G401 (cell line): ENCODE measurements around the gene TMEM14A. TPM values are rescaled to one million over a fixed set of nuclear protein-coding genes. Genes with fewer than 3 reads are reported as not detected.

Experiments
- DNase-seq: peaks from one replicate; pipeline ENCODE4 v3.0.0-alpha.2; 2015; ENCODE audit warnings: low spot score
- in situ Hi-C: cut with HindIII; loops from 2 replicates; pipeline ENCODE4 v1.10.0; 2016; ENCODE audit warnings: low sequenced_read_pairs, mixed read lengths
- total RNA-seq: library from RNA; depleted of rRNA; stranded (reverse); fragments of >200 nt; shearing (Covaris generic); gene quantifications from 2 replicates; pipeline ENCODE4 v1.2.3, GENCODE V29; 2014; rRNA removed

TMEM14A gene
- total RNA-seq, 1 experiment from 2014 or later = 47.1 TPM

- in situ Hi-C loops = no loop called here
- DNase-seq = no peak
Observed at GRCh38 chr6:52725535-52726192, 54.8 kb downstream of the TMEM14A start.

- DNase-seq = no peak
- in situ Hi-C loops = no loop called here
Observed at GRCh38 chr6:52726193-52726542, 55.3 kb downstream of the TMEM14A start.

DNA sequence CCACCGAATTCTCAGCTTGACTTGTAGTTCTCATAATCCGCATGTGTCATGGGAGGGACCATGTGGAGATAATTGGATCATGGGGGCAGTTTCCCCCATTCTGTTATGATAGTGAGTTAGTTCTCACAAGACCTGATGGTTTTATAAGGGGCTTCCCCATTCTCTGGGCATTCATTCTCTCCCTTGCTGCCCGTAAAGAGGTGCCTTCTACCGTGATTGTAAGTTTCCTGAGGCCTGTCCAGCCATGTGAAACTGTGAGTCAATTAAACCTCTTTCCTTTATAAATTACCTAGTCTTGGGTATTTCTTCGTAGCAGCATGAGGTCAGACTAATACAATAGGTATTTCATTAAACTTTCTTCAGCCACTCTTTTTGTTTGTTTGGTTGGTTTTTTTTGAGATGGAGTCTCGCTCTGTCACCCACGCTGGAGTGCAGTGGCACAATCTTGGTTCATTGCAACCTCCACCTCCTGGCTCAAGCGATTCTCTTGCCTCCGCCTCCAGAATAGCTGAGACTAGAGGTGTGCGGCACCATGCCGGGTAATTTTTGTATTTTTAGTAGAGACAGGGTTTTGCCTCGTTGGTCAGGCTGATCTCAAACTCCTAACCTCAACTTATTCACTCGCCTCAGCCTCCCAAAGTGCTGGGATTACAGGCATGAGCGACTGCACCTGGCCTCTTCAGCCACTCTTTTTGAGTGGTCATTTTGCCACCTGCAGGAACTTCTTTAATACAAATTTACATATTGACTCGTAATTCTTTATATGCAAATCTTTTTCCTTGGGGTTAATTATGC lies 56.0 kb downstream of the TMEM14A start:
- in situ Hi-C loops = no loop called here

GRCh38 chr6:52727908-52728307 lies 57.0 kb downstream of the TMEM14A start:
- in situ Hi-C loops = no loop called here

More for the DNA sequence above, 56.0 kb downstream of the TMEM14A start:
- no peak for DNase-seq

GRCh38 chr6:52728394-52728793 lies 57.5 kb downstream of the TMEM14A start:
- in situ Hi-C loops = no loop called here
- no peak for DNase-seq

More at GRCh38 chr6:52727908-52728307, 57.0 kb downstream of the TMEM14A start:
- DNase-seq = no peak

- DNase-seq = no peak
- in situ Hi-C loops = no loop called here
Observed at GRCh38 chr6:52729576-52729975, 58.7 kb downstream of the TMEM14A start.

DNA sequence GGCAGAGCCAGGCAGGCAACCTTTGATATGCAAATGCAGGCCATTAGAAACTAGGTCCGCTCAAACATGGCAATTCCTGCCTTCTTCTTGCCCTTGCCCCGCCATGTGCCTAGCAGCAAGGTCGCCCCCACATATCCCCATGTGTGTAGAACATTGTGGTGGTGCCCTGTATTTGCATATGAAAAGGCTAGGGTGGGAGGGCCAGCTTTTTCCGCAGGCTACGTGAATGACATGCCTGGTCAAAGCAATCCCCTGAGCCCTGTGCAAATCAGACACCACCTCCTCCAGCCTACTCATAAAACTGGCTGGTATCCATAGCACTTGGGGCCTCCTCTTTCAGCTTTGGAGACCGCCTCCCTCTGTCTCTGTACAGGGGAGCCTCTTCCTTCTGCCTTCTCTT lies 60.8 kb downstream of the TMEM14A start:
- in situ Hi-C loops = no loop called here
- no peak for DNase-seq

DNA sequence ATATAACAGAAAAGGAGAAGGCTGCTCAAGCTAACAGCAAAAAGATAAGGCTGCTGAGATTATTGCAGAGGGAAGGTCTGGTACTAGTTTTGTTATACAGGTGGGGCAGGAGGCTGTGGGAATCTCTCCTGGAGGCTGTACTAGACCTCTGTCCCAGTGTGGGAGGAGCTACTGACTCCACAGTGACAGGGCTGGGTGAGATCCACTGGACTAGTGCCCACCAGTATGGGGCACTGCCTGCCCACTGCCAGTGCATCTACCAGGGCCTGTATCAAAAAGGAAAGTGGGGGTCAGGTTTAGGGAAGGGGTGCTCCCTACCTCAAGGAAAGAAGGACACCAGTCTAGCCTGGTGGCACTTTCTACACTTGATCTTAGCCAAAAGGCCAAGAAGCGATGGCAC lies 62.3 kb downstream of the TMEM14A start:
- DNase-seq = no peak
- in situ Hi-C loops = no loop called here

DNA sequence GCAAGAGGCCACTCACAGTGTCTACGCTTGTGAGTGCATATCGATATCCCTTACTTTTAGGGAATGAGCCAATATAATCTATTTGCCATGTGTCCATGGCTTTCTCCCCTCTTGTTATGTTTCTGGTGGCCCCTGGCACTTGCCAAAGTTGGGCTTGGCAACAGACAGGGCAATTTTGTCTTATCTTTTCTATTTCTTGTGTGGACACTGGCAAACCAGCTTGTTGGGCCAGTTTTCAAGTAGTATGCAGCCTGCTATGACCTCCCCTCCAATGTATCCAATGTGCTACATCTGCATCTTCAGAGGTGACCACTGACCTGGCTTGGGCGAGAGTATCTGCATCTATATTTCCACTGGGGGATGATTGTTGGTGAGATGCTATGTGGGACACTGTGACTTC lies 63.2 kb downstream of the TMEM14A start:
- in situ Hi-C loops = no loop called here
- no peak for DNase-seq

DNA sequence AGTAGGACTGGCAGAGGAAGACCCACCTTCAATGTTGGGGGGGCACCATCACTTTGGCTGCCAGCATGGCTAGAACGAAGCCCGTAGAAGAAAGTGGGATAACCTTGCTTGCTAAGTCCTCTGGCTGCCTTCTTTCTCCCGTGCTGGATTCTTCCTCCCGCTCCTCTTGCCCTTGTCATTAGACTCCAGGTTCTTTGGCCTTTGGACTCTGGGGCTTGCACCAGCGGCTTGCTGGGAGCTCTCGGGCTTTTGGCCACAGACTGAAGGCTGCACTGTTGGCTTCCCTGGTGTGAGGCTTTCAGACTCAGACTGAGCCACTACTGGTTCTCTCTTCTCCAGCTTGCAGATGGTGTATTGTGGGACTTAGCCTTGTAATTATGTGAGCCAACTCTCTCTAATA lies 64.2 kb downstream of the TMEM14A start:
- DNase-seq = no peak
- in situ Hi-C loops = no loop called here

- in situ Hi-C loops = no loop called here
- DNase-seq = no peak
Observed at GRCh38 chr6:52736145-52736544, 65.2 kb downstream of the TMEM14A start.

Other genes with a start within 250 kb of the TMEM14A start
- gene TRAM2, start 94.1 kb upstream of the TMEM14A start, total RNA-seq = 4.9 and 9.6 TPM in 2 replicates
- not detected in 2 replicates for gene GSTA2, start 92.4 kb downstream of the TMEM14A start, total RNA-seq
- gene GSTA1, start 132.7 kb downstream of the TMEM14A start, total RNA-seq = not detected in 2 replicates
- gene GSTA5, start 169.7 kb downstream of the TMEM14A start, total RNA-seq = not detected in 2 replicates
- gene GSTA3, start 238.6 kb downstream of the TMEM14A start, total RNA-seq = not detected in 2 replicates